ENCODE results near the gene REEP1.

DNA sequence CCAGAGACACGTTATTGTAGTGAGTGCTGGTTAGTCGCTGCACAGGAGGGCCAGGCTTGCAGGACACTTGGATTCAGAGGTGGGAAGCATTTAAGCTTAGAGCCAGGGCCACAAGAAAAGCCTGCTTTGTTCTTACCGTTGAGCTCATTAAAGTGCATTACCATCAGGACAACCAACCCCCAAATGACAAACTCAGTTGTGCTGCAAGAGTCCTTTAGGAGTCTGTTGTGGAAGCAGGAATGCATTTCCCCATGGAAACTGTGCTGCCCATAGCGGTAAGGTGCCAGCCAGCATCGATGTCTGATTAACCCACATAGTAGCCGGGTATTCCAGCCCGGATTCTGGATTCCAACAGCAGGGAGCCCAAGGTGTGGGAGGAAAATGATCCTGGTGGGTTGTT, 23.4 kb upstream of the REEP1 start:
- TF ChIP-seq, protein P1, sequence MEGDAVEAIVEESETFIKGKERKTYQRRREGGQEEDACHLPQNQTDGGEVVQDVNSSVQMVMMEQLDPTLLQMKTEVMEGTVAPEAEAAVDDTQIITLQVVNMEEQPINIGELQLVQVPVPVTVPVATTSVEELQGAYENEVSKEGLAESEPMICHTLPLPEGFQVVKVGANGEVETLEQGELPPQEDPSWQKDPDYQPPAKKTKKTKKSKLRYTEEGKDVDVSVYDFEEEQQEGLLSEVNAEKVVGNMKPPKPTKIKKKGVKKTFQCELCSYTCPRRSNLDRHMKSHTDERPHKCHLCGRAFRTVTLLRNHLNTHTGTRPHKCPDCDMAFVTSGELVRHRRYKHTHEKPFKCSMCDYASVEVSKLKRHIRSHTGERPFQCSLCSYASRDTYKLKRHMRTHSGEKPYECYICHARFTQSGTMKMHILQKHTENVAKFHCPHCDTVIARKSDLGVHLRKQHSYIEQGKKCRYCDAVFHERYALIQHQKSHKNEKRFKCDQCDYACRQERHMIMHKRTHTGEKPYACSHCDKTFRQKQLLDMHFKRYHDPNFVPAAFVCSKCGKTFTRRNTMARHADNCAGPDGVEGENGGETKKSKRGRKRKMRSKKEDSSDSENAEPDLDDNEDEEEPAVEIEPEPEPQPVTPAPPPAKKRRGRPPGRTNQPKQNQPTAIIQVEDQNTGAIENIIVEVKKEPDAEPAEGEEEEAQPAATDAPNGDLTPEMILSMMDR (IDR thresholded peaks at IDR 0.05; ENCODE audit: insufficient read depth, low read length, poor library complexity, severe bottlenecking) = no peak
- TF ChIP-seq EZH2phosphoT487 (conservative IDR thresholded peaks at IDR 0.05; ENCODE audit: low read length) = no peak
